Suprapubic skin (tissue), 4 donors: ENCODE data around the gene C21orf58.

Experiments used
- CTCF ChIP-seq, 2 donors: fragments of 200-600 bp in 1 of 2; fragments of 450-650 bp in 1 of 2; sonication (generic) in 1 of 2; IDR thresholded peaks; one replicate each; pipeline ENCODE4 v1.5.1; 2016 to 2019; ENCODE audit warnings: antibody characterized with exemption in 2 of 2, mild to moderate bottlenecking in 1 of 2, moderate library complexity in 1 of 2
- EP300 ChIP-seq: sonication (generic); formaldehyde crosslinking; IDR thresholded peaks from one replicate; pipeline ENCODE4 v1.6.1; 2017; ENCODE audit warnings: antibody characterized with exemption
- POLR2A ChIP-seq, 2 donors: fragments of 450-650 bp; IDR thresholded peaks; one replicate each; pipeline ENCODE4 v1.6.1; 2017; ENCODE audit warnings: antibody characterized with exemption in 2 of 2, mild to moderate bottlenecking in 2 of 2, moderate library complexity in 2 of 2
- POLR2AphosphoS5 ChIP-seq, 3 donors: sonication (generic); formaldehyde crosslinking; IDR thresholded peaks; one replicate each; pipeline ENCODE4 v1.6.1; 2017; ENCODE audit warnings: antibody characterized with exemption in 3 of 3

- TF ChIP-seq CTCF (IDR thresholded peaks at IDR 0.05) = no peak
- TF ChIP-seq POLR2AphosphoS5 (IDR thresholded peaks at IDR 0.05) = no peak
- no peak for TF ChIP-seq POLR2A (IDR thresholded peaks at IDR 0.05)
- no peak for TF ChIP-seq EP300
Observed at GRCh38 chr21:46347203-46347550, 23.5 kb upstream of the C21orf58 start.
